GM23248 (cell line): ENCODE measurements around the gene OLFML2B.

Experiments
- EZH2 ChIP-seq: fragments of 200-600 bp; sonication (generic); IDR thresholded peaks from 2 replicates; pipeline ENCODE4 v1.6.1; 2018; ENCODE audit warnings: antibody characterized with exemption, mild to moderate bottlenecking; ENCODE audit not compliant: insufficient read depth, poor library complexity, severe bottlenecking
- EZH2phosphoT487 ChIP-seq: fragments of 200-600 bp; sonication (generic); IDR thresholded peaks from 2 replicates; pipeline ENCODE4 v1.6.1; 2018; ENCODE audit warnings: antibody characterized with exemption, moderate library complexity, mild to moderate bottlenecking, low read depth; ENCODE audit not compliant: insufficient read depth

DNA sequence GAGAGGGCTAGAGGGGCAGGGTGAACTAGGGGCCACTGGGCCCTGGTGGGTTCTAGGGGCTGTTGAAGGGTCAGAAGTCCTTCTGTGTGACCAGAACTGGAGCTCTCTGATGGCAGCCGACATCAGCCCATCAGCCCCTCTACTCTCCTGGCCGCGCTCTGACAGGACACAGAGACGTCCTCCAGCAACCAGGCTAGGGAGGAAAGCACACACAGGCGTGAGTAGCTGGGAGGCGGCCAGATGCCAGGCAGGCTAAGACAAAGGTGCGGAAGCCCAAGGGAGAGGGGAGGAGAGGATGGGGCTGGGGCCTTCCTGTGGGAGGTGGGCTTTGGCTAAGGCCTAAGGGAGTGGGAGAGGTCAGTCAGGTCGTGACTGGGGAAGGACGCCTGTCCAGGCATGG lies 50.8 kb downstream of the OLFML2B start:
- no peak for TF ChIP-seq EZH2phosphoT487
- no peak for TF ChIP-seq EZH2
